Mesendoderm (in vitro differentiated cells): ENCODE measurements around the gene SLC6A2.

Source experiments
- DNase-seq: peaks from one replicate; pipeline ENCODE4 v3.0.0; 2013
- H2AK5ac ChIP-seq: 2 replicates; pipeline ENCODE4 v1.6.1; 2013; ENCODE audit warnings: low read length, inconsistent platforms
- H2BK120ac ChIP-seq: 2 replicates; pipeline ENCODE4 v1.6.1; 2013; ENCODE audit warnings: low read depth, mild to moderate bottlenecking, low read length, moderate library complexity, mixed read lengths
- H2BK15ac ChIP-seq: replicated peaks from 2 replicates; pipeline ENCODE4 v1.6.1; 2013; ENCODE audit warnings: low read depth, mild to moderate bottlenecking, moderate library complexity
- H2BK5ac ChIP-seq: 2 replicates; pipeline ENCODE4 v1.6.1; 2013; ENCODE audit warnings: low read length, inconsistent platforms
- H3K18ac ChIP-seq: 2 replicates; pipeline ENCODE4 v1.6.1; 2013; ENCODE audit warnings: mild to moderate bottlenecking, low read length, mixed read lengths
- H3K23ac ChIP-seq: one replicate; pipeline ENCODE4 v1.6.1; 2013; ENCODE audit warnings: low read length
- H3K27ac ChIP-seq: 2 replicates; pipeline ENCODE4 v1.5.1; 2013; ENCODE audit warnings: low read depth, mild to moderate bottlenecking, inconsistent platforms, low read length, moderate library complexity
- H3K27me3 ChIP-seq: 2 replicates; pipeline ENCODE4 v1.6.1; 2013; ENCODE audit warnings: low read length, control low read depth, mild to moderate bottlenecking, inconsistent platforms; ENCODE audit not compliant: insufficient read depth, poor library complexity
- H3K36me3 ChIP-seq: 2 replicates; pipeline ENCODE4 v1.6.1; 2013; ENCODE audit warnings: low read length, inconsistent platforms; ENCODE audit not compliant: control insufficient read depth, insufficient read depth
- H3K4ac ChIP-seq: one replicate; pipeline ENCODE4 v1.6.1; 2013; ENCODE audit warnings: low read depth, mild to moderate bottlenecking, low read length, moderate library complexity
- H3K4me1 ChIP-seq: 2 replicates; pipeline ENCODE4 v1.6.1; 2013; ENCODE audit warnings: low read depth, low read length, inconsistent platforms; ENCODE audit not compliant: control insufficient read depth
- H3K4me2 ChIP-seq: 2 replicates; pipeline ENCODE4 v1.6.1; 2013; ENCODE audit warnings: low read length
- H3K4me3 ChIP-seq: 2 replicates; pipeline ENCODE4 v1.5.1; 2013; ENCODE audit warnings: mild to moderate bottlenecking, low read length
- H3K56ac ChIP-seq: one replicate; pipeline ENCODE4 v1.6.1; 2013; ENCODE audit warnings: low read length
- H3K79me1 ChIP-seq: 2 replicates; pipeline ENCODE4 v1.6.1; 2013; ENCODE audit warnings: low read length, inconsistent platforms
- H3K79me2 ChIP-seq: 2 replicates; pipeline ENCODE4 v1.6.1; 2013; ENCODE audit warnings: mild to moderate bottlenecking, low read length; ENCODE audit not compliant: control insufficient read depth, insufficient read depth
- H3K9ac ChIP-seq: 2 replicates; pipeline ENCODE4 v1.6.1; 2013; ENCODE audit warnings: low read length, inconsistent platforms
- H4K5ac ChIP-seq: one replicate; pipeline ENCODE4 v1.6.1; 2013; ENCODE audit warnings: low read length
- H4K8ac ChIP-seq: one replicate; pipeline ENCODE4 v1.6.1; 2013; ENCODE audit warnings: low read depth, mild to moderate bottlenecking, control low read depth, low read length, moderate library complexity
- WGBS: extraction: QIAGEN DNeasy Blood & Tissue Kit; methylation state at CpG from one replicate; pipeline ENCODE4 v1.1.7; 2013; ENCODE audit warnings: low lambda C conversion rate, missing lambda C conversion rate; ENCODE audit not compliant: insufficient coverage; ENCODE audit errors: extremely low coverage; 5-methylcytosine and 5-hydroxymethylcytosine counted together

The SLC6A2 gene

DNA sequence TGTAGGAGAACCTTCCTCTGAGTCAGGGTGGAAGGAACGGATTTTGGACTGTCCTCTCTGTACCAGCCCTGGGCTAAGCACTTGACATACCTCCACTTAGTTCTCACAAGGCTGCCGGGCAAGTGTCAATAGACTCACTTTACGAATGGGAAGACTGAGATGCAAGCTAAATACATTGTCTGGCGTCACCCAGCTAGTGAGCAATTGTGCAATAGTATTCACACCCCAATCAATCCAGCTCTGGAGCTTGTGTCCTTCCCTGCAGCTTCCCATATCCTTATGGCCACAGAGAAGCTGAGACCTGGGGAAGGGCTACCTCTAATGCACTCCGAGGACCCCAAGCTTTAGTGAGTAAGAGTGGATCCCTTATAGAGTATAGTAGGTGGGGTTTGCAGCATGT, 39.8 kb downstream of the SLC6A2 start:
- Histone ChIP-seq H3K79me2 (no peaks in the 10 kb centered on the region), H2BK120ac (no peak overlapping the region), H2BK5ac (no peak overlapping the region), H3K4me2 (no peak overlapping the region), H2AK5ac (no peak overlapping the region), H3K9ac (no peak overlapping the region), H3K23ac (no peak overlapping the region), H4K8ac (no peak overlapping the region), H3K18ac (no peak overlapping the region), H2BK15ac (no peak overlapping the region), H3K79me1 (no peaks in the 10 kb centered on the region), H4K5ac (no peak overlapping the region), H3K56ac (no peak overlapping the region), H3K4me3 (no peak overlapping the region), H3K27ac (no peak overlapping the region), H3K4me1 (no peaks in the 10 kb centered on the region), H3K4ac (no peak overlapping the region), H3K27me3 (no peaks in the 10 kb centered on the region), H3K36me3 (no peaks in the 10 kb centered on the region)
- WGBS = no CpG with 5 or more reads among the region's 5 CpGs
- no peak for DNase-seq

DNA sequence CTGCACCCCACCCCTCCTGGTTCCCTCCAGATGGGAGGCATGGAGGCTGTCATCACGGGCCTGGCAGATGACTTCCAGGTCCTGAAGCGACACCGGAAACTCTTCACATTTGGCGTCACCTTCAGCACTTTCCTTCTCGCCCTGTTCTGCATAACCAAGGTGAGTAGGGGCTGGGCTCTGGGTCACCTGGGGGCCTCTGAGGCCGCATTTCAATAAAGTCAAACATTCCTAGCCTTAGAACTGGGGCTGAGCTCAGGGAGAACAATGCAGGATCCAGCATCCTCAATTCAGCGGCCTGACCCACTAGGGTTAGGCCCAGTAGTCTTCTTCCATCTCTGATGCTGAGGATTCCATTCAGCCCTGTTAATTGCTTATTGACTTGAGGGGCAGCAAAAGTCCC, 42.1 kb downstream of the SLC6A2 start:
- no peak overlapping the region for H3K9ac ChIP-seq
- H3K27ac ChIP-seq = no peak overlapping the region
- no peaks in the 10 kb centered on the region for H3K79me2 ChIP-seq
- no peak overlapping the region for H3K4ac ChIP-seq
- H4K5ac ChIP-seq = no peak overlapping the region
- H2AK5ac ChIP-seq = no peak overlapping the region
- no peak overlapping the region for H3K4me3 ChIP-seq
- H3K4me1 ChIP-seq = no peaks in the 10 kb centered on the region
- WGBS = no CpG with 5 or more reads among the region's 7 CpGs
- H2BK5ac ChIP-seq = no peak overlapping the region
- H3K79me1 ChIP-seq = no peaks in the 10 kb centered on the region
- no peak overlapping the region for H3K18ac ChIP-seq
- no peak overlapping the region for H2BK15ac ChIP-seq
- H2BK120ac ChIP-seq = no peak overlapping the region
- no peak for DNase-seq
- H4K8ac ChIP-seq = no peak overlapping the region
- no peak overlapping the region for H3K56ac ChIP-seq
- H3K36me3 ChIP-seq = no peaks in the 10 kb centered on the region
- H3K23ac ChIP-seq = no peak overlapping the region
- H3K27me3 ChIP-seq = no peaks in the 10 kb centered on the region
- no peak overlapping the region for H3K4me2 ChIP-seq

DNA sequence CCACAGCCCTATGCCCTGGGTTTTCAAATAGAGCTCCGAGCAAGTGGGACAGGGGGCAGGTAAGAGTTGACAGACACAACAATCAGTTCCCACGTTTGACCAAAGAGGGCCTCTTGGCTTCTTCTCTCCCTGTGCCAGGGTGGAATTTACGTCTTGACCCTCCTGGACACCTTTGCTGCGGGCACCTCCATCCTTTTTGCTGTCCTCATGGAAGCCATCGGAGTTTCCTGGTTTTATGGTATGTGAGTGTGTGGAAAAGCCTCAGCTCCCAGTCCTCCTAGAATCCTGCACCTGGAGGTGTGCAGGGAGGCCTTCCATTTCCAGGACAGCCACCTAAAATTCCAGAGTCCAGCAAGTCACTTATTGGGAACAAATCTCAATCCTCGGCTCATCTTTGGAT, 42.5 kb downstream of the SLC6A2 start:
- no peak overlapping the region for H4K8ac ChIP-seq

DNA sequence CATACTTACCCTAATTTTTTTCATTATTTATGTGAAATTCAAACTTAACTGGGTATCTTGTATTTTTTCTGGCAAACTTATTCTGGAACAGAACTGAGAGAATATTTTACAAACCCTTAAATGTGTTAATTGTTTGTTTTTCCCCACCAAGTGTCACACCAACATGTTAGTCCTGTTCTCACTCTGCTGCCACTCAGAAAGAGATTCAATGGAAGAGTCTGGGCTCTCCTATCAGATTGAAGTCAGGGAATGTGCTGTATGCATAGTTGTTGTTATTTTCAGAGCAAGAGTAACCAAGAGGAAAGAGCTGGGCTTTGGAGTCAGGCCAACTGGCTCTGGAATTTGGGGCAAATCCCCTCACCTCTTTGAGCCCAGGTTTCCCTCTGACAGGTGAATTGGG, 43.2 kb downstream of the SLC6A2 start:
- Histone ChIP-seq H3K4me3 (no peak overlapping the region), H3K27ac (no peak overlapping the region), H3K9ac (no peak overlapping the region), H2BK5ac (no peak overlapping the region), H4K5ac (no peak overlapping the region), H3K4me1 (no peaks in the 10 kb centered on the region), H4K8ac (no peak overlapping the region), H3K79me2 (no peaks in the 10 kb centered on the region), H2AK5ac (no peak overlapping the region), H3K36me3 (no peaks in the 10 kb centered on the region), H3K27me3 (no peaks in the 10 kb centered on the region), H2BK120ac (no peak overlapping the region), H3K4me2 (no peak overlapping the region), H3K4ac (no peak overlapping the region), H3K79me1 (no peaks in the 10 kb centered on the region), H3K18ac (no peak overlapping the region), H2BK15ac (no peak overlapping the region), H3K23ac (no peak overlapping the region), H3K56ac (no peak overlapping the region)
- no peak for DNase-seq

More for the DNA sequence above, 42.5 kb downstream of the SLC6A2 start:
- Histone ChIP-seq H4K5ac (no peak overlapping the region), H3K4me1 (no peaks in the 10 kb centered on the region), H2BK120ac (no peak overlapping the region), H3K18ac (no peak overlapping the region), H3K27ac (no peak overlapping the region), H3K9ac (no peak overlapping the region), H3K79me1 (no peaks in the 10 kb centered on the region), H3K4me2 (no peak overlapping the region), H2BK5ac (no peak overlapping the region), H3K4me3 (no peak overlapping the region), H3K27me3 (no peaks in the 10 kb centered on the region), H2BK15ac (no peak overlapping the region), H3K36me3 (no peaks in the 10 kb centered on the region), H3K4ac (no peak overlapping the region), H3K79me2 (no peaks in the 10 kb centered on the region), H3K56ac (no peak overlapping the region), H3K23ac (no peak overlapping the region), H2AK5ac (no peak overlapping the region)
- no peak for DNase-seq
- no CpG with 5 or more reads among the region's 6 CpGs for WGBS

DNA sequence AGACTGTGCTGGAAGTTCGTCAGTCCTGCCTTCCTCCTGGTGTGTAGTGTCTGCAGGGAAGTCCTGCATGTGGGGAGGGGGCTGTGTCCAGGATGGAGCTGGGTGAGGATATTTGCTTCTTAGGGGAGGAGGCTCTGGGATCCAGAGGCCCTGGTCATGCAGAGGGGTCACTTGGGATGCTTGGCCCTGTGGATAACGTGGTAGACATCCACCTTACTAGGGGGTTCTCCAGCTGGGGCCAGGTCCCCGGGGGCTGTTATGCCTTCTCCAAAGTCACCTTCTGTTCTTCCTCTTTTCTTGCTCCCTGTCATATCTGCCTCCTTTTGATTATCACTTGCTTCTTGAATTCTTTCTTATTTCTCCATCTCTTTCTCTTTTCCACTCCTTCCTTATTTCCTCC, 43.8 kb downstream of the SLC6A2 start:
- WGBS = no CpG with 5 or more reads among the region's 3 CpGs
- Histone ChIP-seq H2BK5ac (no peak overlapping the region), H3K18ac (no peak overlapping the region), H4K8ac (no peak overlapping the region), H3K56ac (no peak overlapping the region), H3K79me1 (no peaks in the 10 kb centered on the region), H2AK5ac (no peak overlapping the region), H3K4me2 (no peak overlapping the region), H2BK120ac (no peak overlapping the region), H3K9ac (no peak overlapping the region), H3K79me2 (no peaks in the 10 kb centered on the region), H3K36me3 (no peaks in the 10 kb centered on the region), H3K4me1 (no peaks in the 10 kb centered on the region), H4K5ac (no peak overlapping the region), H3K4ac (no peak overlapping the region), H3K27me3 (no peaks in the 10 kb centered on the region), H2BK15ac (no peak overlapping the region), H3K27ac (no peak overlapping the region), H3K4me3 (no peak overlapping the region), H3K23ac (no peak overlapping the region)
- DNase-seq = no peak

DNA sequence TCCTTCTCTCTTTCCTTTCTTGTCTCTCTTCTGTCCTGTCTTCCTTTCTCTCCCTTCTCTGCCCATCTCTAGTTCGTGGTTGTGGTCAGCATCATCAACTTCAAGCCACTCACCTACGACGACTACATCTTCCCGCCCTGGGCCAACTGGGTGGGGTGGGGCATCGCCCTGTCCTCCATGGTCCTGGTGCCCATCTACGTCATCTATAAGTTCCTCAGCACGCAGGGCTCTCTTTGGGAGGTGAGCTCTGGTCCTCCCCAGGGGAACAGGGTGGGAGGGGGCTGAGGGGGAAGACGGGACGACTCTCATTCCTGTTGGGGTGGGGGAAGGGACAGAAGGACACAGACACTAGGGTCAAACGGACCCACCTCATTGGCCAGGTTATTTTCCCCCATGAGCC, 44.3 kb downstream of the SLC6A2 start:
- H3K27ac ChIP-seq = no peak overlapping the region
- DNase-seq = no peak
- H4K8ac ChIP-seq = no peak overlapping the region

More for the DNA sequence above, 44.3 kb downstream of the SLC6A2 start:
- no CpG with 5 or more reads among the region's 10 CpGs for WGBS
- no peak overlapping the region for H3K4me3 ChIP-seq
- H3K56ac ChIP-seq = no peak overlapping the region
- no peak overlapping the region for H3K9ac ChIP-seq
- no peak overlapping the region for H3K18ac ChIP-seq
- H2BK5ac ChIP-seq = no peak overlapping the region
- H2AK5ac ChIP-seq = no peak overlapping the region
- no peak overlapping the region for H4K5ac ChIP-seq
- no peak overlapping the region for H2BK120ac ChIP-seq
- H2BK15ac ChIP-seq = no peak overlapping the region
- no peak overlapping the region for H3K4me2 ChIP-seq
- no peak overlapping the region for H3K4ac ChIP-seq
- no peaks in the 10 kb centered on the region for H3K36me3 ChIP-seq
- H3K23ac ChIP-seq = no peak overlapping the region
- no peaks in the 10 kb centered on the region for H3K4me1 ChIP-seq
- H3K27me3 ChIP-seq = no peaks in the 10 kb centered on the region
- H3K79me2 ChIP-seq = no peaks in the 10 kb centered on the region
- no peaks in the 10 kb centered on the region for H3K79me1 ChIP-seq
